Measurements from ENCODE around the gene ZNF506. TPM values are rescaled to one million over a fixed set of nuclear protein-coding genes. Genes with fewer than 3 reads are reported as not detected.

The ZNF506 gene
- total RNA-seq, 1 experiment from 2014 or later = 3.0 TPM

DNA sequence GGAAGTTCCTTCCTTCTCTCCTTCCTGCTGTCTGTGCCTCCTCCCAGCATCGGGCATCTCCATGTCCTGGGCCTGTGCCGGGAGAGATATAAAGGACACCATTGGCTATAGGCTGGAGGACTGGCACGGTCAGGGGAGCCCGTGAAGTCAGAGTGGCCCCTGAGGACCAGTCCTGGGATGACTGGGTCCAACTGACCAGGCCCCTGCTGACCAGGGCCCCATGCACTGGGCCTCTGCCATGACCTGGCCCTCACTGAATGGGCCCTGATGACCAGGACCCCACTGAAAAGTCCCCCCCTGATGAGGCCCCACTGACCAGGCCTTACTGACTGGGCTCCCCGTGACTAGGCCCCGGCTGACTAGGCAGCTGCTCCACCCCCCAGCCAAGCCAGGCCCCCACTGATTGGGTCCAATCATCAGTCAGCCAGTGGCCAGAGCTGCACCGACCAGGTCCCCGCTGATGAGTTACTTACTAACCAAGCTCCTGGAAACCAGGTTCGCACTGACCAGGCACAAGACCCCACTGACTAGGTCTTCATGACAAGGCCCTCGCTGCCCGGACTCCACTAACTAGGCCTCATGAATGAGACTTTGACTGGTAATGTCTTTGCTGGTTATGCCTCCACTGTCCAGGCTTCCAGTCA is 68.7 kb downstream of the ZNF506 start:
- WGBS (ENCODE audit: extremely low coverage, insufficient read length, low lambda C conversion rate) = no CpG with 5 or more reads among the region's 11 CpGs
- no peak for DNase-seq

More for the DNA sequence above, 68.7 kb downstream of the ZNF506 start:
- Histone ChIP-seq H3K14ac (ENCODE audit: insufficient read depth, low read length) (no peak overlapping the region), H4K20me1 (ENCODE audit: control insufficient read depth, insufficient read depth, insufficient read length) (peaks cover 2% of the 10 kb centered on the region), H3K23ac (ENCODE audit: insufficient read length, low read depth, low read length) (no peak overlapping the region), H3K27me3 (ENCODE audit: insufficient read depth, low read length) (no peaks in the 10 kb centered on the region), H2BK15ac (ENCODE audit: low read depth, low read length) (no peak overlapping the region), H3K4me1 (ENCODE audit: insufficient read depth, low read length) (no peaks in the 10 kb centered on the region), H3K79me2 (ENCODE audit: insufficient read depth, low read length) (no peaks in the 10 kb centered on the region), H2BK12ac (ENCODE audit: insufficient read length, low read depth, low read length) (no peak overlapping the region), H3K27ac (ENCODE audit: insufficient read length, low read depth, low read length) (no peak overlapping the region), H3K18ac (ENCODE audit: insufficient read length, low read depth, low read length) (no peak overlapping the region), H3K4ac (ENCODE audit: low read depth, low read length) (no peak overlapping the region), H2AK5ac (ENCODE audit: insufficient read length, low read length) (no peak overlapping the region), H3K4me2 (ENCODE audit: insufficient read depth, insufficient read length, low read length) (no peak overlapping the region), H2AFZ (ENCODE audit: low read length) (no peak overlapping the region), H3K9ac (ENCODE audit: extremely low read depth, insufficient read length, low read length) (no peak overlapping the region), H4K5ac (ENCODE audit: insufficient read length, low read depth, low read length) (no peak overlapping the region), H2BK20ac (ENCODE audit: low read depth, low read length, poor library complexity, severe bottlenecking) (no peak overlapping the region), H3K9me3 (ENCODE audit: control insufficient read depth, low read depth, low read length) (no peaks in the 10 kb centered on the region), H3K23me2 (ENCODE audit: insufficient read length, low read depth, low read length, poor library complexity, severe bottlenecking) (no peaks in the 10 kb centered on the region), H4K8ac (replicated peaks; ENCODE audit: insufficient read length, low read depth, low read length) (no peak overlapping the region), H2BK5ac (ENCODE audit: insufficient read length, low read length) (no peak overlapping the region), H3T11ph (ENCODE audit: low read length) (no peak overlapping the region), H3K56ac (ENCODE audit: insufficient read length, low read depth, low read length) (no peak overlapping the region), H3K79me1 (ENCODE audit: insufficient read depth, low read depth, low read length, poor library complexity, severe bottlenecking) (no peaks in the 10 kb centered on the region), H4K91ac (ENCODE audit: insufficient read length, low read depth, low read length) (no peak overlapping the region), H2BK120ac (ENCODE audit: low read depth, low read length, poor library complexity, severe bottlenecking) (no peak overlapping the region)
- Mint-ChIP-seq H3K9me3 (peaks cover 32 to 51% of the 10 kb centered on the region in 2 experiments), H3K4me3 (no peak overlapping the region), H3K27ac (no peak overlapping the region), H3K27me3 (ENCODE audit: low read depth) (peaks cover 3% of the 10 kb centered on the region; the same call in 1 of the 2 replicates), H3K36me3 (ENCODE audit: insufficient read depth in 1 of 3, low read depth in 3 of 3) (peaks cover 0 to 4% (median 2%) of the 10 kb centered on the region in 3 experiments; a peak in 3 of 7 replicates), H3K4me1 (no peaks in the 10 kb centered on the region)
- TF ChIP-seq, protein P1, sequence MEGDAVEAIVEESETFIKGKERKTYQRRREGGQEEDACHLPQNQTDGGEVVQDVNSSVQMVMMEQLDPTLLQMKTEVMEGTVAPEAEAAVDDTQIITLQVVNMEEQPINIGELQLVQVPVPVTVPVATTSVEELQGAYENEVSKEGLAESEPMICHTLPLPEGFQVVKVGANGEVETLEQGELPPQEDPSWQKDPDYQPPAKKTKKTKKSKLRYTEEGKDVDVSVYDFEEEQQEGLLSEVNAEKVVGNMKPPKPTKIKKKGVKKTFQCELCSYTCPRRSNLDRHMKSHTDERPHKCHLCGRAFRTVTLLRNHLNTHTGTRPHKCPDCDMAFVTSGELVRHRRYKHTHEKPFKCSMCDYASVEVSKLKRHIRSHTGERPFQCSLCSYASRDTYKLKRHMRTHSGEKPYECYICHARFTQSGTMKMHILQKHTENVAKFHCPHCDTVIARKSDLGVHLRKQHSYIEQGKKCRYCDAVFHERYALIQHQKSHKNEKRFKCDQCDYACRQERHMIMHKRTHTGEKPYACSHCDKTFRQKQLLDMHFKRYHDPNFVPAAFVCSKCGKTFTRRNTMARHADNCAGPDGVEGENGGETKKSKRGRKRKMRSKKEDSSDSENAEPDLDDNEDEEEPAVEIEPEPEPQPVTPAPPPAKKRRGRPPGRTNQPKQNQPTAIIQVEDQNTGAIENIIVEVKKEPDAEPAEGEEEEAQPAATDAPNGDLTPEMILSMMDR (conservative IDR thresholded peaks at IDR 0.05) = no peak
